H1 (cell line): Measurements from ENCODE around the gene CROCC. TPM values are rescaled to one million over a fixed set of nuclear protein-coding genes. Genes with fewer than 3 reads are reported as not detected.

Source experiments
- CBX5 ChIP-seq: fragments of 300-800, 300-1000 bp; sonication (generic); IDR thresholded peaks from 2 replicates; pipeline ENCODE4 v1.7.1; 2016; ENCODE audit warnings: antibody characterized with exemption, low read length, low read depth
- CHD2 ChIP-seq: IDR thresholded peaks from 2 replicates; pipeline ENCODE4 v1.6.1; 2012; ENCODE audit warnings: low read length, improper control_type of control experiment
- GABPA ChIP-seq: IDR thresholded peaks from 2 replicates; pipeline ENCODE4 v1.6.1; 2011; ENCODE audit warnings: mild to moderate bottlenecking, low read length, moderate library complexity, borderline replicate concordance; ENCODE audit not compliant: insufficient read depth
- KDM5A ChIP-seq: fragments of 200-600 bp; IDR thresholded peaks from 2 replicates; pipeline ENCODE4 v1.7.1; 2012; ENCODE audit warnings: mild to moderate bottlenecking, low read length, inconsistent platforms, mixed read lengths
- POLR2AphosphoS5 ChIP-seq: IDR thresholded peaks from 2 replicates; pipeline ENCODE4 v1.6.1; 2011; ENCODE audit warnings: low read depth, low read length
- polyA plus RNA-seq, 7 experiments: library from polyadenylated mRNA; depleted of rRNA in 3 of 7; stranded (reverse) in 5 of 7; unstranded in 2 of 7; fragments of >200 nt in 5 of 7; fragments of 200-250 nt in 2 of 7; gene quantifications; 1 replicate in 5 of 7; 2 replicates in 1 of 7; 4 replicates in 1 of 7; pipeline versions ENCODE4 v1.2.1 to v1.2.3, GENCODE V29; 2011 to 2013; ENCODE audit warnings: missing spikeins in 2 of 7, mixed read lengths in 2 of 7
- total RNA-seq: library from RNA; stranded (reverse); fragmentation: NEBNext Ultra II Directional; extraction: Animal tissue kit (Norgen Biotek cat#: 25700); gene quantifications from 2 replicates; pipeline ENCODE4 v1.2.1, GENCODE V29; 2021
- TF ChIP-seq, protein P1 (sequence below): IDR thresholded peaks from 2 replicates; pipeline ENCODE4 v1.6.1; 2011; ENCODE audit warnings: low read depth, mild to moderate bottlenecking, low read length; ENCODE audit not compliant: insufficient read depth

Gene CROCC
- total and polyA plus RNA-seq, 2 of the 8 experiments (the other 6 are each of a cell fraction or from before 2014, with no cell fraction given) = 12.1 to 39.5 TPM

DNA sequence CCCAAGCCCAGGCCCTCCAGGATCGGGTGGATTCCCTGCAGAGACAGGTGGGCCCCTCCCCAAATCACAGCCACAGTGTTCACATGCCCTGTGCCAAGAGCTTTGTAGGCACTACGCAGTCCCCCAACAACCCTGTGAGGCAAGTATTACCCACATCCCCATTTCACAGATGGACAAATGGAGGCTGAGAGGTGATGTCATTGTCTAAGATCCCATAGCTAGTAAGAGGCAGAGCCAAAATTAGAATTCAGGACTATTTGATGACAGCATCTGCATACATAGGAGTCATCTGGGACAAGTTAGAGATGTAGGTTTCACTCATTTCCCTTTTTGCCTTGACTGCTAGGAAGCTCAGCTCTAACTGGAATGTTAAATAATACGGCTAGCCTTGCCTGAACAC is 46.6 kb downstream of the CROCC start (continued):
- TF ChIP-seq KDM5A (no peak), GABPA (no peak), CBX5 (no peak), CHD2 (no peak), POLR2AphosphoS5 (no peak)
- TF ChIP-seq, protein P1, sequence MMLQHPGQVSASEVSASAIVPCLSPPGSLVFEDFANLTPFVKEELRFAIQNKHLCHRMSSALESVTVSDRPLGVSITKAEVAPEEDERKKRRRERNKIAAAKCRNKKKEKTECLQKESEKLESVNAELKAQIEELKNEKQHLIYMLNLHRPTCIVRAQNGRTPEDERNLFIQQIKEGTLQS = no peak
